ENCODE results near the gene AKR7A2.

AKR7A2 gene

DNA sequence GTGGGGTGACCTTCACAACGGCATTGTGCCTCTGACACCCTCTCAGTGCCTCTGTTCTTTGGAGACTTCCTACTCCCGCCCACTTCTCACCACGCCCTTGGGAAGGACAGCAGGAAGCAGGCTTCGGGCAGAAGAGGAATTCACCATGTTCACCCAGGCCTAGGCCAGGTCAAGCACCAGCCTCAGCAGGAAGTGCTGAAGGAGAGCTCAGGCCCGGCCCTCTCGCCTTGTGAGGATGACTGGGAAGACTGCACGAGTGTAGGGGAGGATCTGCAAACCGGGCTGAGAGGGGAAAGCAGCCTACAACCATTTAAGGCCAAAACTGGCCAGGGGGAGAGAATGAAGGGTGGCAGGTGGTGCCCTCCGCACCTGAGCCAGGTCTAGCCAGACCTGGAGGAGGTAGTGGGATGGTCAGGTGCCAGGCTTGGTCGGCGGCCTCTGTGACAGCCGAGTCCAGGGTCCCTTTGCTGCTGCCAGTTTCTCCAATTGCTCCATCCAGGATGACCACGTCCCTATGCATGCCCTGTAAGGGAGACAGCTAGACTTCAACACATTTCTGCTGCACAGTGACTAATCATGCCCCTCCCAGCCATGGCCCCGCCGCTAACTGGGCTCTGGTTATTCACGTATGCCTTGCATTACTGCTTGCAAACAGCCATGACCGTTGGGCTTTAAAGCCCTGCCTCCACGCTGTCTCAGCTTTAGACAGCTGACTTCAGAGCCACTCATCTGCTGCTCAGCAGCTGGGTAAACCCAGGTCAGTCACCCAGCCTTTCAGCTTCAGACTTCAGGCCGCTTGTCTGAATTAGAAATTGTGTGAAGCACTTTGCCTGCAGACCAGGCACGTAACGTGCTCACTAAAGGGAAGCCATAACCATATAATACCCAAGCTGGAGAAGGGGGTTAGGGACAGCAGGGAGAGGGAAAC lies 51.5 kb downstream of the AKR7A2 start:
- TF ChIP-seq RARB (CRISPR knock-in tag; IDR thresholded peaks at IDR 0.05) = no peak
- TF ChIP-seq ESRRG (CRISPR knock-in tag; IDR thresholded peaks at IDR 0.05) = no peak
- no peak for TF ChIP-seq ZFP3 (CRISPR knock-in tag; IDR thresholded peaks at IDR 0.05)
- TF ChIP-seq ARNTL (CRISPR knock-in tag; IDR thresholded peaks at IDR 0.05; ENCODE audit: borderline replicate concordance, low read depth) = no peak
- no peak for TF ChIP-seq ISL1 (CRISPR knock-in tag; IDR thresholded peaks at IDR 0.05)
- no peak for TF ChIP-seq CSDC2 (CRISPR knock-in tag; IDR thresholded peaks at IDR 0.05)
- TF ChIP-seq, protein P1, sequence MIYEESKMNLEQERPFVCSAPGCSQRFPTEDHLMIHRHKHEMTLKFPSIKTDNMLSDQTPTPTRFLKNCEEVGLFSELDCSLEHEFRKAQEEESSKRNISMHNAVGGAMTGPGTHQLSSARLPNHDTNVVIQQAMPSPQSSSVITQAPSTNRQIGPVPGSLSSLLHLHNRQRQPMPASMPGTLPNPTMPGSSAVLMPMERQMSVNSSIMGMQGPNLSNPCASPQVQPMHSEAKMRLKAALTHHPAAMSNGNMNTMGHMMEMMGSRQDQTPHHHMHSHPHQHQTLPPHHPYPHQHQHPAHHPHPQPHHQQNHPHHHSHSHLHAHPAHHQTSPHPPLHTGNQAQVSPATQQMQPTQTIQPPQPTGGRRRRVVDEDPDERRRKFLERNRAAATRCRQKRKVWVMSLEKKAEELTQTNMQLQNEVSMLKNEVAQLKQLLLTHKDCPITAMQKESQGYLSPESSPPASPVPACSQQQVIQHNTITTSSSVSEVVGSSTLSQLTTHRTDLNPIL (CRISPR knock-in tag; IDR thresholded peaks at IDR 0.05; ENCODE audit: low read depth) = no peak
- TF ChIP-seq ZC3H10 (CRISPR knock-in tag; IDR thresholded peaks at IDR 0.05) = no peak
- no peak for TF ChIP-seq BACH2 (CRISPR knock-in tag; IDR thresholded peaks at IDR 0.05; ENCODE audit: borderline replicate concordance)
- TF ChIP-seq, protein P2, sequence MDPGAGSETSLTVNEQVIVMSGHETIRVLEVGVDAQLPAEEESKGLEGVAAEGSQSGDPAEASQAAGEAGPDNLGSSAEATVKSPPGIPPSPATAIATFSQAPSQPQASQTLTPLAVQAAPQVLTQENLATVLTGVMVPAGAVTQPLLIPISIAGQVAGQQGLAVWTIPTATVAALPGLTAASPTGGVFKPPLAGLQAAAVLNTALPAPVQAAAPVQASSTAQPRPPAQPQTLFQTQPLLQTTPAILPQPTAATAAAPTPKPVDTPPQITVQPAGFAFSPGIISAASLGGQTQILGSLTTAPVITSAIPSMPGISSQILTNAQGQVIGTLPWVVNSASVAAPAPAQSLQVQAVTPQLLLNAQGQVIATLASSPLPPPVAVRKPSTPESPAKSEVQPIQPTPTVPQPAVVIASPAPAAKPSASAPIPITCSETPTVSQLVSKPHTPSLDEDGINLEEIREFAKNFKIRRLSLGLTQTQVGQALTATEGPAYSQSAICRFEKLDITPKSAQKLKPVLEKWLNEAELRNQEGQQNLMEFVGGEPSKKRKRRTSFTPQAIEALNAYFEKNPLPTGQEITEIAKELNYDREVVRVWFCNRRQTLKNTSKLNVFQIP (CRISPR knock-in tag; IDR thresholded peaks at IDR 0.05; ENCODE audit: borderline replicate concordance, low read depth) = no peak
- TF ChIP-seq ZNF70 (CRISPR knock-in tag; IDR thresholded peaks at IDR 0.05) = no peak
- no peak for TF ChIP-seq ZFP30 (CRISPR knock-in tag; IDR thresholded peaks at IDR 0.05)
- no peak for TF ChIP-seq TSHZ2 (CRISPR knock-in tag; IDR thresholded peaks at IDR 0.05)
- TF ChIP-seq ZNF565 (CRISPR knock-in tag; conservative IDR thresholded peaks at IDR 0.05; ENCODE audit: low read depth) = no peak
- TF ChIP-seq CSRNP3 (CRISPR knock-in tag; IDR thresholded peaks at IDR 0.05) = no peak
- no peak for TF ChIP-seq GLIS3 (CRISPR knock-in tag; IDR thresholded peaks at IDR 0.05)
- TF ChIP-seq ZNF8 (CRISPR knock-in tag; IDR thresholded peaks at IDR 0.05) = no peak
- TF ChIP-seq PATZ1 (CRISPR knock-in tag; IDR thresholded peaks at IDR 0.05; ENCODE audit: borderline replicate concordance) = no peak
- no peak for TF ChIP-seq TOX (CRISPR knock-in tag; IDR thresholded peaks at IDR 0.05; ENCODE audit: borderline replicate concordance)
- TF ChIP-seq OSR1 (CRISPR knock-in tag; IDR thresholded peaks at IDR 0.05) = no peak
- ATAC-seq = peak; percentile 60

GRCh38 chr1:19258353-19258752 lies 53.6 kb downstream of the AKR7A2 start:
- no peak for ATAC-seq
- TF ChIP-seq ZC3H10 (CRISPR knock-in tag; IDR thresholded peaks at IDR 0.05) (no peak), CSDC2 (CRISPR knock-in tag; IDR thresholded peaks at IDR 0.05) (no peak), ARNTL (CRISPR knock-in tag; IDR thresholded peaks at IDR 0.05; ENCODE audit: borderline replicate concordance, low read depth) (no peak), PPARA (CRISPR knock-in tag; IDR thresholded peaks at IDR 0.05; ENCODE audit: borderline replicate concordance) (no peak), ESRRG (CRISPR knock-in tag; IDR thresholded peaks at IDR 0.05) (no peak), CSRNP3 (CRISPR knock-in tag; IDR thresholded peaks at IDR 0.05) (no peak), TOX (CRISPR knock-in tag; IDR thresholded peaks at IDR 0.05; ENCODE audit: borderline replicate concordance) (no peak), RARB (CRISPR knock-in tag; IDR thresholded peaks at IDR 0.05) (no peak), ZFP30 (CRISPR knock-in tag; IDR thresholded peaks at IDR 0.05) (no peak), ISL1 (CRISPR knock-in tag; IDR thresholded peaks at IDR 0.05) (no peak), OSR1 (CRISPR knock-in tag; IDR thresholded peaks at IDR 0.05) (no peak)
- TF ChIP-seq, protein P2 (CRISPR knock-in tag; IDR thresholded peaks at IDR 0.05; ENCODE audit: borderline replicate concordance, low read depth) = no peak

Measured in SK-N-SH treated with all-trans-retinoic acid at 6 μM for 48 hours (cell line).